HG02852 (cell line): ENCODE results near the gene LRRIQ3.
"Not testable (repeated sequence)": the region's sequence is repeated elsewhere in the genome, so short reads cannot be mapped to it uniquely, and the experiment has no call there.

ENCODE experiments used
- ATAC-seq: cut with Tn5 transposase; IDR thresholded peaks from one replicate; pipeline ENCODE4 v1.9.1; 2021; ENCODE audit warnings: mild to moderate bottlenecking, moderate library complexity; ENCODE audit not compliant: unreplicated experiment

The LRRIQ3 gene

DNA sequence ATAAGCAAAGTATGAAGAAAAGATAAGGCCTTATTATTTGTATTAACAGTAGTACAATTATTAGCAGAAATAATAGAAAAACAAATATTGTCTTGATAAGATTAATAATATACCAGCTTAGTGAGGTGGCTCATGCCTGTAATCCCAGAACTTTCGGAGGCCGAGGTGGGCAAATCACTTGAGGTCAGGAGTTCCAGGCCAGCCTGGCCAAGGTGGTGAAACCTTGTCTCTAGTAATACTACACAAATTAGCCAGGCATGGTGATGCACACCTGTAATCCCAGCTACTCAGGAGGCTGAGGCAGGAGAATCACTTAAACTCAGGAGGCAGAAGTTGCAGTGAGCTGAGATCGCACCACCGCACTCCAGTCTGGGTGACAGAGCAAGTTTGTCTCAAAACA is 80.6 kb downstream of the LRRIQ3 start:
- ATAC-seq = not testable (repeated sequence)

DNA sequence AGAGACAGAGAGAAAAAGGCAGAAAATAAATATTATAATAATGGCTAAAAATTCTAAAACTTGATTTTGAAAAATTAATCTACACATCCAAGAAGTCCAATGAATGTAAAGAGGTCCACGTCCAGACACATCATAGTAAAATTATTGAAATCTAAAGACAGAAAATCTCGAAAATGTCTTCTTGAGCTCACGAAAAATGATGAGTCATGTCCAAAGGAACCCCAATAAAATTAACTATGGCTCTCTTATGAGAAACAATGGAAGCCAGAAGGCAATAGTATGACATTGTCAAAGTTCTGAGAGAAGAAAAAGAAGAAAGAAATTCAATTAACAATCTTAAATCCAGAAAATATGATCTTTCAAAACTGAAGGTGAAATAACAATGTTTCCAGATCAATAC is 84.6 kb downstream of the LRRIQ3 start:
- ATAC-seq = no peak

DNA sequence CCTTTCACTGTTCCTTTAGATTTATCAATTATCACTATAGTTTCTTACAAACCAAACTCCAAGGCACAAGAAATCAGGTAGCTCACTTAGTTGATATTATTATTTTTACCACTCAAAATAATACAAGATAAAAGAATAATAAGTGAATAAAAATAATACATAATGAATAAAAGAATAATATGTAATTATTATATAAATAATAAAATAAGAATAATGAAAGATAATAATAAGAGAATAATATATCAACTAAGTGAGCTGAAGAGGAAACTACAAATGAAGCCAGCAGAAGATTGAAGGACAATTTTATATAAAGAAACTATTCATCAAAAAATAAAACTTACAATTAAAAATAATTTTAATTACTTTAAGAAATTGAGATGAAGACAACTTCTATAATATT is 90.6 kb downstream of the LRRIQ3 start:
- no peak for ATAC-seq

DNA sequence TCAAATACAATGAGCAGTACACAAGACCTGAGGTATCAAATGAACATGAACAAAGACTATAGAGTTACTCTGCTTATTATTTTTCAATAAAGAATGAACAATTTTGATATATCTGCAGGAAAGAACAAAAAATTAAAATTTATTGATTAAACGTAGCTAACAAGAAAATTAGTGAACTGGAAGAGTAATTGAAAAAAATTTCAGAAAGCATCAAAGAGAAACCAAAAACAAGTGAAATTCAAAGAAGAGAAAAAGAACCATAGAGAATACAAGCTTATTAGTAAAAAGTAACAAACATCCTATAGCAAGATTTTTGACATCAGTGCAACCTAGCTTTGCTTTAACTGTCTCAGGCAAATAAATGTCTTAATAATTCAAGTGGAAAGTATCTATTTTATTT is 106.6 kb downstream of the LRRIQ3 start:
- no peak for ATAC-seq

DNA sequence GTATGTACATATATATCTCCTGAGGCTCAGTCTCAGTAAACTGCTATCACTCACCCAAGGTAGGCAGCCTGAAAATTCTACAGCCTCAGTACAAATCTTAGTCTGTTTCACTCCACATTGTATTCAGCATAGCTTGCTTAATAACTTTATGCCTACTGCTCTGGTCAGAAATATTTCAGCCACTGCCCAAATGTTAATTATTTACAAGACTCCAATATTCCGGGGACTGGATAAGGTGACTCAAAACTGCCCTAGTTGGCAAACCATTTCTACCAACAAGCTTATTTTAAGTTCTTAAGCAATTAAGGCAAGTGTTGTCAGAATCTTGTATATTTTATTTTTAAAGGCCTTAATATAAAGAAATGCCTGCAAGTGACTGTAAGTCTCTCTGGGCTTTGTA is 114.8 kb downstream of the LRRIQ3 start:
- no peak for ATAC-seq

DNA sequence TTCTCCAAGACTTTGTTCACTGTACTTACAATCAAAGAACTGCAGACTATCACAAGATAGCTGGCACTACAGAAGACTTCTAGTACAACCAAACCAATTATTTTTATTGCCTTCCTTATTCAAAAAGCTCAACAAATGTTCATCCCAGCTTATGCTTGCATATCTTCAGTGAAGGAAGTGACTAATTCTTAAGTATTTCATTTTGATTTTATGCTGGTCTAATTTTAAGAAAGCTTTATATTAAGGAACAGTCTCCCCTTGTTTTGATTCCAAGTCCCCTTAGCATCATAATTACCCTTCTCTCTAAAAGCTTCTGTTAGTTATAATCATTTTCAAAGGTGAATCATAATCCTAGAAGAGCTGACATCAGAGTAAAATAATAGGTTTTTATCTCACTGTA is 132.9 kb downstream of the LRRIQ3 start:
- no peak for ATAC-seq

DNA sequence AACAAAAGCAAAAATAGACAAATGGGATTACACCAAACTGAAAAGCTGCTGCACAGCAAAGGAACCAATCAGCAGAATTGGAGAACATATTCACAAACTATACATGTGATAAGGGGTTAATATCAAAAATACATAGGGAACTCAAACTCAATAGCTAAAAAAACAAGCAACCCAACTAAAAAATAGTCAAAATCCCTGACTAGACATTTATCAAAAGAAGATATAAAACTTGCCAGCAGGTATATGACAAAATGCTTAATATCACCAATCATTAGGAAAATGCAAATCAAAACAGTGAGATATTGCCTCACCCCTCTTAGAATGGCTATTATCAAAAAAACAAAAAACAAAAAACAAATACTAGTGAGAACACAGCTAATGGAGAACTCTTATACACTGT is 140.3 kb downstream of the LRRIQ3 start:
- no peak for ATAC-seq

DNA sequence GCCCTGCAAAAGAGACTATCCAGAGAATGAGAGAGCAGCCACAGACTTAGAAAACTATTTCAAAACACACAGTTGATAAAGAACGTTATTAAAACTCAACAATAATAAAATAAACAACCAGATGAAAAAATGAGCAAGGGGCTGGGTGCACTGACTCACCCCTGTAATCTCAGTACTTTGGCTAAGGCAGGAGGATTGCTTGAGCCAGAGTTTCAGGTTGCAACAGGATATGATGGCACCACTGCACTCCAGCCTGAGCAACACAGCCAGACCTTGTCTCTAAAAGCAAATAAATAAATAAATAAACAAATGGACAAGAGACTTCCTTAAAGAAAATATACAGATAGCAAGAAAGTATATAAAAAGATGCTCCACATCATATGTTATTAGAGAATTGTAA is 144.6 kb downstream of the LRRIQ3 start:
- ATAC-seq = no peak

DNA sequence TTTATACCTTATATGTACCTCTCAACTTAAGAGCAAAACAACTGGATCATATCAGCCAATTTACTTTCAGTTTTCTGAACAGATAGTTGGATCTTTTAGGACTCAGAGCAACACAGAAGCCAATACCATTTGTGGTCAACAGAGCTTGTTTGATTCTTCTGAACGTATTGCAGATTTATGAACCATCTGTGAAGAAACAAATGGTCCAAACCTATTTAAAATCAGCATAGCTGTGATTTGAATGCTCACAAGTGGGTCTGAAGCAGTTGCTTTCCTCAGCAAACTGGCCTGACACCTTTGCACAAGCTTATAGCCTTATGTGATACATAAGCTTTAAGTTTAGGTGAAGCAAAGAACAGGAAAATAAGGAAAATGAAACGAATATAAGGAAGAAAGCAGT is 147.6 kb downstream of the LRRIQ3 start:
- ATAC-seq = no peak

DNA sequence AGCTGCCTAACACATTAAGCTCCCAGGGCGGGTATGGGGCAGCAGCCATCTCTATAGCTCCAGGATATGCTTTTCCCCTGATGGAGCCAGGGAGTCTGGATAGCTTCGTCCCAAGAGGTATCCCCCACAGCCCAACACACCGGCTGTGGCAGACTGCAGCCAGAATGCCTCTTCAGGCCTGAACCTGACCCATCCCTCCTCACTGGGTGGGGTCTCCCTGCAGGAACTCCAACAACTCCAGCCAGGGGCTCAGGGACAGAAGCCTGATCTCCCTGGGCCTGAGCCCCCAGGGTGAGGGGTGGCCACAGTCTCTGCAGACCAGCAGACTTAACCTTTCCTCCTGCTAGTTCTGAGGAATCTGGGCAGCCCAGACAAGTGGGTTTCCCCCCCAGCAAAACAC is 159.9 kb downstream of the LRRIQ3 start:
- ATAC-seq = no peak

DNA sequence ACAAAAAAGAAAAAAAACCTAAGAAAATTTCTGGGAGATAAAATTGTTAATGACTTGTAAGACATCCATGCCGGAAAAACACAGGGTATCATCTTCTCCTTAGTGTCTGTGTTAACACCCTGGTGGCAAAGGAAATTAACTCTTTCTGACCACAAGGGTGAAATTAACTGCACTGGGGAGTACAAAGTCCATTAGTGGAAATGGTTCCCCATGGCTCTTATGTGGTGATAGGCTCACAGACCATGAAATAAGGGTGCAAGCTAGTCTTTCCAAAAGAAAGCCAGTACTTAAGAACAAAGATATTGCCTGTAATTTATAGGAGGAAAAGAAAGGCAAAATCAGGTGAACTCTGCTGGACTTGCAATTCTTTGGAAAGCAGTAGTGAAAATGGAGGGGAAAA is 185.4 kb downstream of the LRRIQ3 start:
- no peak for ATAC-seq

DNA sequence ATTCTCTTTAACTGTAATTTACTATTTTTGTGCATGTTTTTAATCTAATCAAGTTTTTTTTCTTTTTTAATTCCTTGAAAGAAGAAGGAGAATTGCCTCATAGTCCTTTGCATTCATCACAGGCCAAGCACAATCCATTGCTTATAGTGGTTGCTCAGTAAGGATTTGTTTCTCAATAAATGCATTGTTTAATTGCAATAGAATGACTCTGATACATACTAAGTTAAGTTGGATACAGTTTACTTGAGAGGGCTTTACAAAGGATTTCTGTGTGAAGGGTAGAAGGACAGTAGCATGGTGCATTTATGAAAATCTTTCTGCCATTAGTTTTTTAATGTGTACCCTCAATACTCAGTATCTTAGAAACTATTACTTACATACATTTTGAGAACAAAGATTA is 186.2 kb downstream of the LRRIQ3 start:
- ATAC-seq = no peak

DNA sequence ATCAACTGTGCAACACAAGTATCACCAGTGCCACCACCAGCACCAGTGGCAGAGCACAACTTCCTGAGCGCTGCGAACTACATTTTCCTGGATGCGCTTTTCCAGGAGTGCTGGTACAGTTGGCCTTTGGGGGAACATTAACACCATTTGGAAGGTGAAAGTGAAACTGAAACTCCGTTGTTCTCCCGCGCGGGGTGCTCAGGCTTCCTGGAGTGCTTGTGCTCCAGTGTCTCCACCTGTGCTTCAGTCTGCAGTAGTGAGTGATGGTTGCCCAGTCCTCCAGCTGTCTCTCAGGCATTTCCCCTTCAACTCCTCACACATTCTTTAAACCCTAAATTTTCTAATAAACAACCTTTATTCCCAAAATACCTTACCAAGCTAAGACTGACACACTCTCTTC is 187.8 kb downstream of the LRRIQ3 start:
- ATAC-seq = no peak

DNA sequence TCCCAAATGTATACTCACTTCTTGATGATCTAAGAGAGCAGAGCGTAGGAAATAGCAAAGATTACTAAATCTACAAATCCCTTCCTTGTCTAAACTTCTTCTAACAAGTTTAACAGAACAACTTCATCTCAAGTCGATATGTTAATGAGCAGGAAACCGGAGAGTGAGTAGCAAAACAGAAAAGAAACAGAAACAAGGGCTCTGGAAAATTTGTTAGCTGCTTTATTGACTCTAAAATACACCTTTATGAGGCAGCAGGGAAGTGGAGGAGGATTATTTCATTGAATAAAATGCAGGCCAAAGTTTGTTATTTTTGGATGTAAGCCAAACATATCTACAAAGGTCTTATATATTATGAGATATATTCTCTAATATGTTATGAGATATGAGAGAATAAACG is 192.4 kb downstream of the LRRIQ3 start:
- no peak for ATAC-seq

DNA sequence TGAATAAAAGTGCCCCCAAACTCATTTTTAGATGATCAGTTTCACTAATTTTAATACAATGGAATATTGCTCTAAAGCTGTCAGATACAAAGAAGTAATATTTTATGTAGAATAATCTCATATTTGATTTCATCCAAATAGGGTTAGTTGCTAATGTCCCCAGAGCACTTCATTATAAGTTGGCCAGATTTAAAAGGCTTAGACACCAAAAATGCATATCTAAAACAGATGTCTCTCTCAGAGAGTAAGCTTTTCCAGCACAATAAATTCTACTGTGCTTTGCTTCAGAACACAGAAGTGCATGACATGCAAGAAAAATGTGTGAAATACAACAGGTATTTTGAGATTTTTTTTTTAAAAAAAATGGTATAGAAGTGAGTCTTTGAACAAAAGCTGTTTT is 194.2 kb downstream of the LRRIQ3 start:
- ATAC-seq = no peak

DNA sequence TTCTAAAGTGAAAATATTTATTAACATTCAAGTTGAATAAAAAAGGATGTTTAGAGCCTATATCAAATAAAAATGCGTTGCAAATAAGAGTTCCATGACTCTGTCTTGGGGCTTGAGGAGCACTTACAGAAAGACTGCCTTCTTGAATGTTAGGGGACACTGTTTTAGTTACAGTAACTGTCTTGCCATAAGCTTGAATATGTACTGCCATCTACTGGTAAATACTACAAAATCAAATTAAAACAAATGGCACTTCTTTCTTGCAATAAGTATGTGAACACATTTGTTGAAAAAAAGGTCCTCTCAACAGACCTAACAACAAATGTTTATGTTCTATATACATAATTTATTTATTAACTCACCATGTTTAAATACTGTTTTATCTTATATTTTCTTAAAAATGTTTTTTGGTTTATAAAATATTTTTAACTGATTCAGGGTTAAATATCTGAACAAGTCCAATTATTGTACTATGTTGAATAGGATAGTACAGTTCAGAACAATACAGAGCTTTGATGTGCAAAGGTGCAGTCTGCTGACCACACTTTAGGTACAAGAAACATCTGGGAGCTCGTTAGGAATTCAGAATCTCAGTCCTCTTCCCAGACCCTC is 199.5 kb downstream of the LRRIQ3 start:
- no peak for ATAC-seq

DNA sequence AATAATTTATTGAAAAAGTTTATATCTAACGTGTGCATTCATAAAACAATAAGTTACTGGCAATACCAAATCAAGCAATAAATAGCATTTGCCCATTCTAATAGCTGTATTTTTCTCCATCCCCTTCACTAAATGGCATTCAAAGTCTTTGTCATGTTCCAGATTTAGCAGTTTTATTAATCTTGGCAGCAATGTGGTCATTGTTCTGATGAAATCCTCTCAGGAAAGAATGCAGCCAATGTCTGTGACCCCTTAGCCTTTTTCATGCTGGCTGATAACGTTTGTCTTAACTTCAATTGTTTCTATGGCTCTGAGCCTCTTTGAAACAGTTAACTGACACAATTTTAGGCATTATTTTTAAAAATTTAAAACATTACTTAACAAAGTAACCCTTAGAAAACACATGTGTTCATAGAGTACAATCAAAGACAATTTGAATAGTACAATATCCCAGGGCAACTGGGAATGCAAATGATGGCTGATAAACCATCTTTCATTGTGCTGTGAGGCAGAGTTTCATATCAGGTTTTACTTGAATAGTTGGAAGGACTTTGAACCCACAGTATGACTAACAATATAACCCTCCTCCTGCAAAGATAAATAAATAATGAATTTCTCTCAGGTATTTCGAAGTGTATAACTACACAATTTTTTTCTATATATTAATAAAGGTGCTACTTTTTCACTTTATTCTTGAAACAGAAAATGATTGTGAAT is 217.5 kb downstream of the LRRIQ3 start:
- no peak for ATAC-seq

DNA sequence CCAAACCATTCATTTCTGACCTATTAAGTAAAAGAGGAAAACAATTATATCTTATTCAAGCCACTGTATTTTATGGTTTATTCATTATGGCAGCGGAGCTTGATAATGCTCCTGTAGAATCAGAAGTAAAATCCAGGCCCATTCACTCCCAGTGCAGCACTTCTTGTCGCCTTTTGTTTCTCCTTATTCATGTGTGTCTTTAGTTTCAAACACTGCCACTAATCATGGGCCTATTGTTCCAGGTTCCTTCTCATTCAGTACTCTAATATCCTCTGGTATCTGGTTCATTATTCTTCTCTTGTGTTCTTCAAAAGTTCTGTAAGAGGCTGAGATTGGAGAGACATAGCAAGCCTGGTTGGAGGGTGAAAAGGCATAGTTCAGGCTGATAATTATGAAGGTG is 218.3 kb downstream of the LRRIQ3 start:
- ATAC-seq = no peak

DNA sequence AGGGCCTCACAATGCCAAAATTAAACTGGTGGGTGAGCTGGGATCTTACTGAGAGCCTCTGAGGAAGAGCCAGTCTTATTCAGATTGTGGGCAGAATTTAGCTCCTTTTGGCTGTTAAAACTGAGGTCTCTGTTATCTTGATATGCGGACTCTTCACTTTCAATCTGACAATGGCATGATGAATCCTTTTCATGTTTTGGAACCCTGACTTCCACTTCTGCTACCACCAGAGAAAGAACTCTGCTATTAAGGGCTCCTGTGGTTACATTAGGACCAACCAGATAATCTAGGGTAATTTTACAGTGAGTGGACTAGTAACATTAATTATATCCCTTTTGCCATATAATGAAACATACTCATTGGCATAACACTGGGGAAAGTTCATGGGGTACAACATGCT is 219.0 kb downstream of the LRRIQ3 start:
- ATAC-seq = no peak
